ENCODE measurements around the gene FRMPD2. TPM values are rescaled to one million over a fixed set of nuclear protein-coding genes. Genes with fewer than 3 reads are reported as not detected.

Gene FRMPD2
- polyA plus RNA-seq, 1 of the 3 experiments (the other 2 are of a cell fraction), result 0.02 TPM

- Histone ChIP-seq H3K27ac (ENCODE audit: low read depth in 2 of 2, low read length in 1 of 2) (no peak overlapping the region), H3F3A (replicated peaks; ENCODE audit: insufficient read depth) (no peaks in the 10 kb centered on the region), H3K9me3 (no peaks in the 10 kb centered on the region), H3K36me3 (replicated peaks in 1 of 2; ENCODE audit: control insufficient read depth in 1 of 2, insufficient read depth in 2 of 2, low read length in 1 of 2) (no peaks in the 10 kb centered on the region), H4K20me1 (ENCODE audit: insufficient read depth) (no peaks in the 10 kb centered on the region), H3K9ac (no peak overlapping the region), H3K4me1 (ENCODE audit: control insufficient read depth in 1 of 2, insufficient read depth in 2 of 2, low read depth in 1 of 2, low read length in 1 of 2) (no peaks in the 10 kb centered on the region), H3K4me3 (ENCODE audit: low read depth in 2 of 2, low read length in 1 of 2) (no peak overlapping the region), H3K9me2 (0 out of 2 replicates have a peak, but pooled peaks cover 3% of the 10 kb centered on the region), H2AFZ (ENCODE audit: low read depth) (no peak overlapping the region), H3K27me3 (ENCODE audit: insufficient read depth) (no peaks in the 10 kb centered on the region; the same call in 1 of the 2 replicates), H3K4me2 (no peak overlapping the region), H3K79me2 (ENCODE audit: insufficient read depth) (no peaks in the 10 kb centered on the region)
- WGBS (ENCODE audit: low lambda C conversion rate), result 32% methylated on average over 4 of the region's 4 CpGs
- CTCF ChIA-PET, result interaction anchor here (1.2 kb wide), 1 partner anchor 11 kb away, joined by 3 read pairs; no protein-coding TSS in a partner anchor
- POLR2A ChIA-PET, result no interaction called here
- TF ChIP-seq FOSL2 (IDR thresholded peaks at IDR 0.05; ENCODE audit: borderline replicate concordance, low read depth), result no peak
- TF ChIP-seq PBX3 (IDR thresholded peaks at IDR 0.05), result no peak
- TF ChIP-seq, protein P1, sequence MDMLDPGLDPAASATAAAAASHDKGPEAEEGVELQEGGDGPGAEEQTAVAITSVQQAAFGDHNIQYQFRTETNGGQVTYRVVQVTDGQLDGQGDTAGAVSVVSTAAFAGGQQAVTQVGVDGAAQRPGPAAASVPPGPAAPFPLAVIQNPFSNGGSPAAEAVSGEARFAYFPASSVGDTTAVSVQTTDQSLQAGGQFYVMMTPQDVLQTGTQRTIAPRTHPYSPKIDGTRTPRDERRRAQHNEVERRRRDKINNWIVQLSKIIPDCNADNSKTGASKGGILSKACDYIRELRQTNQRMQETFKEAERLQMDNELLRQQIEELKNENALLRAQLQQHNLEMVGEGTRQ (IDR thresholded peaks at IDR 0.05; ENCODE audit: borderline replicate concordance, low read depth, low read length), result no peak
- no peak for TF ChIP-seq GATA2 (CRISPR knock-in tag; IDR thresholded peaks at IDR 0.05)
- DNase-seq, result no peak
These were observed 8.0 kb downstream of the FRMPD2 start for GRCh38 chr10:48266528-48266927.

GRCh38 chr10:48258105-48258504 lies 16.4 kb downstream of the FRMPD2 start:
- no peak overlapping the region for H3K27ac ChIP-seq (ENCODE audit: low read depth in 2 of 2, low read length in 1 of 2)
- ChIA-PET CTCF (interaction anchor here (1.2 to 1.6 kb wide), 2 partner anchors 10 to 32 kb away, joined by 4 to 6 read pairs; no protein-coding TSS in a partner anchor), POLR2A (no interaction called here)
- H4K20me1 ChIP-seq (ENCODE audit: insufficient read depth), result no peaks in the 10 kb centered on the region
- peaks cover 3 to 4% of the 10 kb centered on the region in 2 experiments; a peak in 1 of 4 replicates for H3K4me1 ChIP-seq (ENCODE audit: control insufficient read depth in 1 of 2, insufficient read depth in 2 of 2, low read depth in 1 of 2, low read length in 1 of 2)
- H3F3A ChIP-seq (replicated peaks; ENCODE audit: insufficient read depth), result no peaks in the 10 kb centered on the region
- H3K36me3 ChIP-seq (replicated peaks in 1 of 2; ENCODE audit: control insufficient read depth in 1 of 2, insufficient read depth in 2 of 2, low read length in 1 of 2), result no peaks in the 10 kb centered on the region
- no peak overlapping the region for H3K4me2 ChIP-seq
- H3K4me3 ChIP-seq (ENCODE audit: low read depth in 2 of 2, low read length in 1 of 2), result no peak overlapping the region
- no peak overlapping the region for H2AFZ ChIP-seq (ENCODE audit: low read depth)
- H3K9ac ChIP-seq, result no peak overlapping the region
- no peak for DNase-seq
- WGBS (ENCODE audit: low lambda C conversion rate), result 70% methylated on average over 1 of the region's 1 CpG
- H3K79me2 ChIP-seq (ENCODE audit: insufficient read depth), result no peaks in the 10 kb centered on the region
- 0 out of 2 replicates have a peak, but pooled peaks cover 3% of the 10 kb centered on the region for H3K9me2 ChIP-seq
- H3K9me3 ChIP-seq, result no peaks in the 10 kb centered on the region
- H3K27me3 ChIP-seq (ENCODE audit: insufficient read depth), result no peaks in the 10 kb centered on the region
- TF ChIP-seq NFIC (IDR thresholded peaks at IDR 0.05; ENCODE audit: borderline replicate concordance) (no peak), JUND (IDR thresholded peaks at IDR 0.05) (no peak), MEF2A (IDR thresholded peaks at IDR 0.05; ENCODE audit: borderline replicate concordance, low read depth) (no peak), TEAD4 (IDR thresholded peaks at IDR 0.05; ENCODE audit: borderline replicate concordance, insufficient read depth) (no peak), FOXJ3 (CRISPR knock-in tag; IDR thresholded peaks at IDR 0.05) (no peak), NRF1 (IDR thresholded peaks at IDR 0.05; ENCODE audit: low read depth, low read length) (no peak), GATA2 (CRISPR knock-in tag; IDR thresholded peaks at IDR 0.05) (no peak), TAF1 (IDR thresholded peaks at IDR 0.05; ENCODE audit: borderline replicate concordance, low read depth, low read length) (no peak), SMC3 (IDR thresholded peaks at IDR 0.05; ENCODE audit: low read depth, low read length) (no peak), YY1 (IDR thresholded peaks at IDR 0.05; ENCODE audit: low read depth) (no peak), EP300 (IDR thresholded peaks at IDR 0.05; ENCODE audit: borderline replicate concordance in 1 of 2, low read depth in 1 of 2, low read length in 1 of 2) (no peak), ELF1 (IDR thresholded peaks at IDR 0.05) (no peak), SIN3A (IDR thresholded peaks at IDR 0.05; ENCODE audit: borderline replicate concordance, low read depth, low read length) (no peak), CHD2 (IDR thresholded peaks at IDR 0.05; ENCODE audit: low read length, partially characterized antibody) (no peak), RCOR1 (IDR thresholded peaks at IDR 0.05; ENCODE audit: low read length) (no peak), FOXM1 (IDR thresholded peaks at IDR 0.05; ENCODE audit: low read depth) (no peak), REST (IDR thresholded peaks at IDR 0.05; ENCODE audit: low read depth, low read length) (no peak)
- TF ChIP-seq, protein P1 (IDR thresholded peaks at IDR 0.05; ENCODE audit: borderline replicate concordance, low read depth, low read length), result no peak
- TF ChIP-seq, protein P2, sequence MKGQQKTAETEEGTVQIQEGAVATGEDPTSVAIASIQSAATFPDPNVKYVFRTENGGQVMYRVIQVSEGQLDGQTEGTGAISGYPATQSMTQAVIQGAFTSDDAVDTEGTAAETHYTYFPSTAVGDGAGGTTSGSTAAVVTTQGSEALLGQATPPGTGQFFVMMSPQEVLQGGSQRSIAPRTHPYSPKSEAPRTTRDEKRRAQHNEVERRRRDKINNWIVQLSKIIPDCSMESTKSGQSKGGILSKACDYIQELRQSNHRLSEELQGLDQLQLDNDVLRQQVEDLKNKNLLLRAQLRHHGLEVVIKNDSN (IDR thresholded peaks at IDR 0.05; ENCODE audit: borderline replicate concordance, low read depth), result no peak
